KOPT-K1 (cell line): ENCODE measurements around the gene LRRC47.

Experiments used
- H3K27ac ChIP-seq: fragments of 200-600 bp; sonication (generic); 2 replicates; pipeline ENCODE4 v1.5.1; 2016; ENCODE audit warnings: antibody characterized with exemption, mild to moderate bottlenecking, low read depth, low read length; ENCODE audit not compliant: poor library complexity, severe bottlenecking
- H3K36me3 ChIP-seq: fragments of 200-600 bp; sonication (generic); 2 replicates; pipeline ENCODE4 v1.5.1; 2017; ENCODE audit warnings: antibody characterized with exemption, mild to moderate bottlenecking, low read length, moderate library complexity; ENCODE audit not compliant: insufficient read depth
- H3K9me3 ChIP-seq: fragments of 200-600 bp; sonication (generic); 2 replicates; pipeline ENCODE4 v1.5.1; 2017; ENCODE audit warnings: antibody characterized with exemption, low read length, mild to moderate bottlenecking; ENCODE audit not compliant: insufficient read depth, poor library complexity, severe bottlenecking

The LRRC47 gene

DNA sequence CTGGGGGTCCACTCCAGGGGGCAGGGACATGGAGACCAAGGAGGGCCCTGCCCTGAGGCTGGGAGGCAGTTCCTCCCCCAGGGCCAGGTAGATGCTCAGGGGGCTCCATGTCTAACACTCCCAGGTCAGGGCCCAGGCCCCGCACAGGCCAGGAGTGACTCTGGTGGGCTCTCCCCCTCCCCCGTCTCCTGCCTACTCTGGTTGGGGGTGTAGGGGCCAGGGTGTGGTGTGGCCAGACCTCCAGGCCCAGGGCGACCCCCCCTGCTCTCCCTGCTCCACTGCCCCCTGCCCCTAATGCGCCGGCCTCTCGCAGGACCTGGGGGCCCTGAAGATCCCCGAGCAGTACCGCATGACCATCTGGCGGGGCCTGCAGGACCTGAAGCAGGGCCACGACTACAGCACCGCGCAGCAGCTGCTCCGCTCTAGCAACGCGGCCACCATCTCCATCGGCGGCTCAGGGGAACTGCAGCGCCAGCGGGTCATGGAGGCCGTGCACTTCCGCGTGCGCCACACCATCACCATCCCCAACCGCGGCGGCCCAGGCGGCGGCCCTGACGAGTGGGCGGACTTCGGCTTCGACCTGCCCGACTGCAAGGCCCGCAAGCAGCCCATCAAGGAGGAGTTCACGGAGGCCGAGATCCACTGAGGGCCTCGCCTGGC lies 63.7 kb downstream of the LRRC47 start:
- H3K36me3 ChIP-seq, result no peaks in the 10 kb centered on the region
- H3K27ac ChIP-seq, result no peak overlapping the region
- no peaks in the 10 kb centered on the region for H3K9me3 ChIP-seq

DNA sequence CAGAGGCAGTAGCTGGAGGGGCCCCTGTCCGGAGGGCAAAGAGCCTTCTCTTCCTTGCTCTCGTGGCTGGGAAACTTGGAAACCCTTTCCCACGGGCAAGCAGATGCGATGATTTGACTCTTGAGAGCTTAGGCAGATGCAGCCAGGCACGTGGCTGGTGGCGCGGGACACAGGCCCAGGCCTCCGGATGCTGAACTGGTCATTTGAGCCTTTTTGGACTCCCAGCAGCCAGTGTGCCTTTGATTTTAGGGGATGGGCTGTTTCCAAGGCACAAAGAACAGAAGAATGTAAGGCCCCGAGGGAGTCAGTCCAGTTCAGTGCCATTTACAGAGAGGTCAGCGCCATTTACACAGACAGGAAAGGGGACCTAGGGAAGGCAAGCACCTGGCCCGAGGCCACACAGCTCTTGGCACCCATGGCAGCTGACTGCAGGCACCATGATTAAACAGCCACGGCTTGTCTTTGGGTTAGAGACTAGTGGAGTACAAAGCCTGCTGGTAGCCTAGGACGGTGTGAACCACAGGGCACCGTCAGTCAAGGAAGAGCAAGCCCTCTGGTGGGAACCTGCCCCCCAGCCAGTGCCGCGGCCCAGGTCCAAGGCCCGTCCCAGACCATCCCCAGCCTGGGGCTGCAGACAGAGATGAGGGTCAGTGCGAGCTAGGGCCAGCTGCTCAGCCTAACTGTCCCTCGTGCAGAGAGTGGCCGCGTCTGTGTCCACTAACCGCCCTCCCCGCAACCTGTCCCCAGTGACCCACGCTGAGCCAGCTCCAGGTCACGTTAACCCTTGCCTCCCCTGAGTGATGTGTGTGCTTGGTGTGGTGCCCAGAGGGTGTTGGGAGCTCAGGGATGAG lies 64.5 kb downstream of the LRRC47 start:
- H3K27ac ChIP-seq, result no peak overlapping the region
- no peaks in the 10 kb centered on the region for H3K9me3 ChIP-seq
- no peaks in the 10 kb centered on the region for H3K36me3 ChIP-seq

DNA sequence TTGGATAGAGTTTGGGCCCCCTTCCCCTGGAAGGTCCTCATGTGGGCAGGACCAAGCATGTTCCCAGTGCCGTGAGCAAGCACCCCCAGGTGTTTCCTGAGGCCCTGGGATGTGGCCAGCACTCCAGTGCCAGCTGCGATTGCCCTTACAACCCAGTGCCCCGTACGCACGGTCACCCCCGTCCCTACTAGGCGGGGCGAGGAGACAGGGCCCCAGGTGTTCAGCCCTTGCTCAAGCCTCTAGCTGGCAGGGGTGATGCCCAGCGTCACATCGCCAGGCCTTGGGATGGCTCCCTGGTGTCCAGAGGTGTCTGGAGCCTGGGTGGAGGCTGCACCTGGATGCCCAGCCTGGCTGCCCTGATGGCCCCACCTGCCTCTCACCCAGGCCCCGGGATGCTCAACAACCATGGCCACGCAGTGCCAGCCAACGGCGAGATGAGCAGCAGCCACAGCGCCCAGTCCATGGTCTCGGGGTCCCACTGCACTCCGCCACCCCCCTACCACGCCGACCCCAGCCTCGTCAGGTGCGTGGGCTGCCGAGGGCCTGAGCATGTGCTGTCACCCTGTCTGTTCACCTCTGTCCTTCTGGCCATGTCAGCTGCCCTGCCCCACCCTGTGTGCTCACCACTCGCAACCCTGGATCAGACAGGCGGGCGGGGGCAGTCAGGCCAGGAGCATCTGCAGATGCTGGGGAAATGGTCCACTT lies 65.6 kb downstream of the LRRC47 start:
- Histone ChIP-seq H3K27ac (no peak overlapping the region), H3K36me3 (no peaks in the 10 kb centered on the region), H3K9me3 (no peaks in the 10 kb centered on the region)

DNA sequence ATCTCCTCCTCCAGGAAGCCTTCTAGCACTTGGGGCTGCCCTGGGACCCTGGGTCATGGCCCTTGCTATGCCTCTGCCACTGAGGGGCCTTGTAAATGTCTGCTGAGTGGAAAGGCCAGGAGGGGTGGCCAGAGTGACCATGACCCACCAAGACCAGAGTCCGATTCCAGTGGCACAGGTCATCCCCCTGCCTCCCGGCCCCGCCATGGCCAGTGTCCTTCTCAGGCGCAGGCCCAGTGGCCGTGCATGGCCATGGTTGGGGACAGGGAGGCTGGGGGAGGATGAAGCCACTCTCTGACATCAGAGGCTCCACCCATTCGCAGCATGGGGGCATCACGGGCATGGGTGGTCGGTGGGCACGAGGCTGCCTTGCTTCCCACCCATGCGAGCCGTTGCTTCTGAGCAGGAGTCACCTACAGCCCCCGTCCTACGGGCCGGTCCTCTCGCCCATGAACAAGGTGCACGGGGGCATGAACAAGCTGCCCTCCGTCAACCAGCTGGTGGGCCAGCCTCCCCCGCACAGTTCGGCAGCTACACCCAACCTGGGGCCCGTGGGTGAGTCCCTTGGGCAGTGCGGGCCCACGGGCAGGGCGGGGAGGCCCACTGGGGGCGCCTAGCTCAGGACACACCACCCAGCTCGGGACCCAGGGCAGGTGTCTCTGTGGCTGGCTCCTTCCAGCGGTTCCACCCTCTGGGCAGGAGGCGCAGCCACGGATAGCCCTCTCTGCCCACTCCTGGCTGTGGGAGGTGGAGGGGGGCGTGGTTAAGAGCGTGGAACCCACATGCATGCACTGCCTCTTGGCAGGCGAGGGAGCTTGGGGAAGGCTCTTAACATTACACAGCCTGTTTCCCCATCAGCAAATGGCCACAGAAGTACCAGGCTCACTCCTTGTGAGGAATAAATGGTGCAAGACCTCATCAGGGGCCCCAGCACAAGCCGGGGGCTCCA lies 66.4 kb downstream of the LRRC47 start:
- Histone ChIP-seq H3K36me3 (no peaks in the 10 kb centered on the region), H3K9me3 (no peaks in the 10 kb centered on the region), H3K27ac (no peak overlapping the region)
